Ectodermal cell (in vitro differentiated cells): ENCODE results near the gene LSM4.
"Not testable (repeated sequence)": the region's sequence is repeated elsewhere in the genome, so short reads cannot be mapped to it uniquely, and the experiment has no call there.

ENCODE experiments used
- H3K27ac ChIP-seq: 2 replicates; pipeline ENCODE4 v1.7.0; 2013; ENCODE audit warnings: mild to moderate bottlenecking, low read depth, low read length; ENCODE audit not compliant: insufficient read depth, poor library complexity, severe bottlenecking
- H3K27me3 ChIP-seq: 2 replicates; pipeline ENCODE4 v1.7.0; 2013; ENCODE audit warnings: mild to moderate bottlenecking, low read length; ENCODE audit not compliant: insufficient read depth, control insufficient read depth, poor library complexity, severe bottlenecking
- H3K36me3 ChIP-seq: one replicate; pipeline ENCODE4 v1.7.0; 2013; ENCODE audit warnings: low read length; ENCODE audit not compliant: control insufficient read depth, insufficient read depth
- H3K4me1 ChIP-seq: one replicate; pipeline ENCODE4 v1.7.0; 2013; ENCODE audit warnings: low read length; ENCODE audit not compliant: control insufficient read depth, insufficient read depth
- H3K4me3 ChIP-seq: 2 replicates; pipeline ENCODE4 v1.7.0; 2013; ENCODE audit warnings: low read depth, low read length, control low read depth; ENCODE audit not compliant: insufficient read depth
- H3K9me3 ChIP-seq: 2 replicates; pipeline ENCODE4 v1.7.0; 2013; ENCODE audit warnings: mild to moderate bottlenecking, low read length, moderate library complexity; ENCODE audit not compliant: control insufficient read depth
- WGBS, 2 experiments: methylation state at CpG; one replicate each; pipeline ENCODE4 v1.1.7; 2013; ENCODE audit warnings: missing lambda C conversion rate in 2 of 2; 5-methylcytosine and 5-hydroxymethylcytosine counted together

Gene LSM4

DNA sequence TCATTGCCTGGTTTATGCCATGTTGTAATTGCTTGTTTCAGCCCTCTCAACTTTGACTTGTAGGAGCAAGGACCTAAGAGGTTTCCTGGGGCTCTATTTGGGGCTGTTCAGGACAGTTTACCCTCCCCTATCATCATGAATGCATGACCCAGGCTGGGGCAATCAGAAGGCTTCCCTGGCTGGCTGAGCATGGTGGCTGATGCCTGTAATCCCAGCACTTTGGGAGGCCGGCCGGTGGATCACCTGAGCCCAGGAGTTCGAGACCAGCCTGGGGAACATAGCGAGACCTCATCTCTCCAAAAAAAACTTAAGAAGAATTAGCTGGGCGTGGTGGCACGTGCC lies 6.1 kb upstream of the LSM4 start:
- Histone ChIP-seq H3K4me3 (peak overlapping the region; percentile 33), H3K27me3 (no peaks in the 10 kb centered on the region), H3K4me1 (peaks cover 9% of the 10 kb centered on the region), H3K27ac (no peak overlapping the region), H3K9me3 (no peaks in the 10 kb centered on the region), H3K36me3 (no peaks in the 10 kb centered on the region)
- WGBS, 2 experiments = 89 to 90% methylated on average over 6 of the region's 6 CpGs

DNA sequence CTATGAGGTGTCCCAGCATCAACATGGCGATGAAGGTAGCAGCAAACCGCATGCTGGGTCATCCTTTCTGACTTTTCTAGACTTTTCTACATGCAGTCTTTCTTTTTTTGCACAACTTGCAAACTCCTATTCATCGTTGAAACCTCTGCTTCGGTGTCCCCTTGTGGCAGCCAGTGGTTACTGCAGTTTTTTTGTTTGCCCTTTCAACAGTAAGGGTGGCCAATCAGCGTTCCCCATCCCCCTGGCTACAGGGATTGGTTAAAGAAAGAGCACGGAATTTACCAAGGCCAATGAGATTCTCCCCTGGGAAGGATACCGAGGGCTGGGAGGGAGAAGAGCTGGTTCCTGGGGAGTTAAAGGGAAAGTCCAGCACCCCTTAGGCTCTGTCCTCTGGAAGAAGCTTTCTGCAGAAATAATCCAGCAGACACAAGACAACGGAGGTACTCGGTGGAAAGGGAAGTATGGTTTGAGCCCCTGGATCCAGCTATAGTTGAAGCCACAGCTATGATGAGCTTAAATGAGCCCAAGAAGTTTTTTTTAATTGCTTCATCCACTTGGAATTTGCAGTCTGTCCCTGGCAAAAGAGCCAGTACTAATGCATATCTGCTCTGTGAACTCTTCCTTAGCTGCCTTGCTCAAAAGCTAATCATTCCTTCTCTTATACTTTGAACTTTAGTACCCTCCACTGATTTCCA lies 5.6 kb upstream of the LSM4 start:
- H3K4me3 ChIP-seq = peak overlapping the region; percentile 33
- 2 to 4% methylated on average over 9 of the region's 9 CpGs for WGBS, 2 experiments
- H3K27ac ChIP-seq = no peak overlapping the region
- no peaks in the 10 kb centered on the region for H3K9me3 ChIP-seq
- no peaks in the 10 kb centered on the region for H3K27me3 ChIP-seq
- H3K4me1 ChIP-seq = peaks cover 14% of the 10 kb centered on the region
- no peaks in the 10 kb centered on the region for H3K36me3 ChIP-seq

GRCh38 chr19:18326772-18327171 lies 3.9 kb upstream of the LSM4 start:
- Histone ChIP-seq H3K27ac (no peak overlapping the region), H3K4me1 (peaks cover 17% of the 10 kb centered on the region), H3K27me3 (no peaks in the 10 kb centered on the region), H3K36me3 (no peaks in the 10 kb centered on the region), H3K9me3 (no peaks in the 10 kb centered on the region), H3K4me3 (no peak overlapping the region)
- WGBS, 2 experiments = 93 to 94% methylated on average over 5 of the region's 5 CpGs

GRCh38 chr19:18324373-18324731 lies 1.5 kb upstream of the LSM4 start:
- H3K4me3 ChIP-seq, H3K27me3 ChIP-seq, H3K9me3 ChIP-seq, H3K27ac ChIP-seq, H3K36me3 ChIP-seq: not testable (repeated sequence)
- peaks cover 22% of the 10 kb centered on the region for H3K4me1 ChIP-seq
- 82 to 91% methylated on average over 3 to 6 of the region's 6 CpGs for WGBS, 2 experiments

DNA sequence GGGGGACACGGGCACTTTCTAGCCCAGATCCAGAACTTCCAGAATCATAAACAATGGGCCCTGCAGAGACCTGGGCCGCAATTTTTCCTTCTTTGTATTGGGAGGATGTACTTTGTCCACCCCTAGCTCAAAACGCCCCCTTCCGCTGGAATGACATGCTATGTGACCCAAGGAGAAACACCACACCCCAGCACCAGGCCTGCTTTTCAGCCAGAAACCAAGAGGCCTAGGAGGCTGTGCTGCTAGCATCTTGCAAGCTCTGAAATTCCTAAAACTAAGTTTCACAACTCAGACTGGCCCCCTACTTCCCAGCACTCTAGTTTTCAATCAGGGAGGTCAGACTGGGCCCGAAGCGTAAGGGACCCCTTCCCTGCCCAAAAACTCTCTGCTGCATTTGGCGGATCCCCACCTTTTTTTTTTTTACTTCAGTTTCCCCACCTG lies 538 bp downstream of the LSM4 start:
- Histone ChIP-seq H3K27me3 (no peaks in the 10 kb centered on the region), H3K4me1 (peaks cover 17% of the 10 kb centered on the region), H3K27ac (peak overlapping the region; percentile 60), H3K9me3 (no peaks in the 10 kb centered on the region), H3K36me3 (no peaks in the 10 kb centered on the region), H3K4me3 (peak overlapping the region; percentile 87)
- 6 to 8% methylated on average over 7 of the region's 7 CpGs for WGBS, 2 experiments

- Histone ChIP-seq H3K27me3 (no peaks in the 10 kb centered on the region), H3K9me3 (no peaks in the 10 kb centered on the region), H3K4me3 (peak overlapping the region; percentile 87), H3K4me1 (peaks cover 17% of the 10 kb centered on the region), H3K27ac (no peak overlapping the region), H3K36me3 (no peaks in the 10 kb centered on the region)
- WGBS, 2 experiments = 76 to 82% methylated on average over 9 of the region's 9 CpGs
Observed at GRCh38 chr19:18321734-18322102, 1.2 kb downstream of the LSM4 start.

- Histone ChIP-seq H3K27ac (no peak overlapping the region), H3K9me3 (no peaks in the 10 kb centered on the region), H3K4me3 (no peak overlapping the region), H3K36me3 (no peaks in the 10 kb centered on the region), H3K27me3 (no peaks in the 10 kb centered on the region), H3K4me1 (peaks cover 17% of the 10 kb centered on the region)
- 88 to 89% methylated on average over 14 of the region's 14 CpGs for WGBS, 2 experiments
Observed at GRCh38 chr19:18320865-18321733, 1.8 kb downstream of the LSM4 start.

DNA sequence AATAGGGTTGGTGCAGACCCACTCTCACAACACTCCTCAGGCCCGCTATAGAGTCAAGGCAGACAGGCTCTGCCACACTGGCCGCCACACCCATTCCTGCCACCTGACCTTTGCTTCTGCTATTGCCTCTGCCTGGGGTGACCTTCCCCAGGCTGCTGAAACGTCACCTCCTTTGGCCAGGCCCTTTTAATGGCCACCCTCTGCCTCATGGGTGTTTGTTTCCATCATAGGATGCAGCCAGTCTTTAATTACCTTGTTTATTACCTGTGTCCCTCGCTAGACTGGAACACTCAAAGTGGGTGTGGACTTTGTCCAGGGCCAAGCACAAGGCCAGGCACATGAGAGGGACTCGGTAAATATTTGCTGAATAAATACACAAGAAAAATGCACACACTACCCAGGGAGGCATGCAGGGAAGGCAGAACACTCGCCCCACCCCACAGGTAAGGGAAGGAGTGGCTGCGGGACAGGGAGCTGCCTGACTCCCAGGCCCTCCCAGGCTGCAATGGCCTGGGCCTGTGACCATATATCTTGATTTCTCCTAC lies 3.2 kb downstream of the LSM4 start:
- peaks cover 17% of the 10 kb centered on the region for H3K4me1 ChIP-seq

DNA sequence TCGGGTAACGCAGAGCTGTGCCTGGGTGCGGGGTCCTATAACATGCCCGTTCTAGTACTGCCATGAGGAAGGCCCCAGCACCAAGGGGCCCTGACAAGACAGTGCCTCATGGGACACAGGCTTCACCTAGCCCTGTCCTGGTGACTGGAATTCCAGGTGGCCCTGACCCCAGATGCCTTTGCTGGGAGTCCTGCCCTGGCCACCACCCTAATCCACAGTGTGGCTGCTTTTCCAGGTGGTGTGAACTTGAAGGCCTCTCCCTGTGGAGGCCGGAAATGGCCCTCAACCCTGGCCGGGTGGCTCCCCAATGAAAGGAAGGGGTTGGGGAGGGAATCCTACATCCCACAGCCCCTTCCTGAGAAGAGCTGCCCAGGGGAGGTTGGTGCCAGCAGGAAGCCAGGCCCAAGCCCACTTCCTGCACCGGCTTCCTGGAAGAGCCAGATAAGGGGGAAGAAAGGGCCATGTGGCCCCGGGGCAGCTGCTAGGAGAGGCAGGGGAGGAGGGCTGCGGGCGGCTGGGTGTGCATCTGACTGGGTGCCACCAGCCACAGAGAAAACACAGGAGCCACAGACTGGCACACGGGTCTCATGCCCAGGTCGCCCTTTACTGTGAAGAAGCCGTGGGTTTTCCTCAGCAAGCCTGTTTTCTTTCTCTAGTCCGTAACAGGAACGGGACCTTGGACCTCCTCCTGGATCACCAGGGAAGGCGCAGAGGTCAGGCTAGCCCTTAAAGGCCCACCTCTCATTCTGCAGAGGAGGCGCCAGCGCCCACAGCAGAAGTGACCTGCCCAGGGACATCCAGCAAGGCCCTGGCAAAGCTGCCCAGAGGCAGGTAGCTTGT lies 4.7 kb downstream of the LSM4 start:
- H3K27me3 ChIP-seq = no peaks in the 10 kb centered on the region
- no peaks in the 10 kb centered on the region for H3K9me3 ChIP-seq
- peaks cover 9% of the 10 kb centered on the region for H3K4me1 ChIP-seq
- 94 to 95% methylated on average over 18 of the region's 18 CpGs for WGBS, 2 experiments
- H3K27ac ChIP-seq = no peak overlapping the region
- no peaks in the 10 kb centered on the region for H3K36me3 ChIP-seq
- no peak overlapping the region for H3K4me3 ChIP-seq

More for the DNA sequence above, 3.2 kb downstream of the LSM4 start:
- H3K36me3 ChIP-seq = no peaks in the 10 kb centered on the region
- WGBS, 2 experiments = 96 to 99% methylated on average over 7 of the region's 7 CpGs
- no peak overlapping the region for H3K4me3 ChIP-seq
- no peaks in the 10 kb centered on the region for H3K27me3 ChIP-seq
- no peaks in the 10 kb centered on the region for H3K9me3 ChIP-seq
- H3K27ac ChIP-seq = no peak overlapping the region

GRCh38 chr19:18313398-18313797 lies 9.5 kb downstream of the LSM4 start:
- Histone ChIP-seq H3K36me3 (peaks cover 8% of the 10 kb centered on the region), H3K9me3 (no peaks in the 10 kb centered on the region), H3K4me3 (no peak overlapping the region), H3K27me3 (no peaks in the 10 kb centered on the region), H3K27ac (no peak overlapping the region), H3K4me1 (no peaks in the 10 kb centered on the region)
- WGBS, 2 experiments = 90 to 97% methylated on average over 3 of the region's 3 CpGs
